ENCODE data around the gene SLC7A7.
"Not testable (repeated sequence)": the region's sequence is repeated elsewhere in the genome, so short reads cannot be mapped to it uniquely, and the experiment has no call there.

DNA sequence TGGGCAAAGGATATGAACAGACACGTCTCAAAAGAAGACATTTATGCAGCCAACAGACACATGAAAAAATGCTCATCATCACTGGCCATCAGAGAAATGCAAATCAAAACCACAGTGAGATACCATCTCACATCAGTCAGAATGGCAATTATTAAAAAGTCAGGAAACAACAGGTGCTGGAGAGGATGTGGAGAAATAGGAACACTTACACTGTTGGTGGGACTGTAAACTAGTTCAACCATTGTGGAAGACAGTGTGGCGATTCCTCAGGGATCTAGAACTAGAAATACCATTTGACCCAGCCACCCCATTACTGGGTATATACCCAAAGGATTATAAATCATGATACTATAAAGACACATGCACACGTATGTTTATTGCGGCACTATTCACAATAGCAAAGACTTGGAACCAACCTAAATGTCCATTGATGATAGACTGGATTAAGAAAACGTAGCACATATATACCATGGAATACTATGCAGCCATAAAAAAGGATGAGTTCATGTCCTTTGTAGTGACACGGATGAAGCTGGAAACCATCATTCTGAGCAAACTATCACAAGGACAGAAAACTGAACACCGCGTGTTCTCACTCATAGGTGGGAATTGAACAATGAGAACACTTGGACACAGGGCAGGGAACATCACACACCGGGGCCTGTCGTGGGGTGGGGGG lies 57.1 kb downstream of the SLC7A7 start:
- TF ChIP-seq, protein P1, sequence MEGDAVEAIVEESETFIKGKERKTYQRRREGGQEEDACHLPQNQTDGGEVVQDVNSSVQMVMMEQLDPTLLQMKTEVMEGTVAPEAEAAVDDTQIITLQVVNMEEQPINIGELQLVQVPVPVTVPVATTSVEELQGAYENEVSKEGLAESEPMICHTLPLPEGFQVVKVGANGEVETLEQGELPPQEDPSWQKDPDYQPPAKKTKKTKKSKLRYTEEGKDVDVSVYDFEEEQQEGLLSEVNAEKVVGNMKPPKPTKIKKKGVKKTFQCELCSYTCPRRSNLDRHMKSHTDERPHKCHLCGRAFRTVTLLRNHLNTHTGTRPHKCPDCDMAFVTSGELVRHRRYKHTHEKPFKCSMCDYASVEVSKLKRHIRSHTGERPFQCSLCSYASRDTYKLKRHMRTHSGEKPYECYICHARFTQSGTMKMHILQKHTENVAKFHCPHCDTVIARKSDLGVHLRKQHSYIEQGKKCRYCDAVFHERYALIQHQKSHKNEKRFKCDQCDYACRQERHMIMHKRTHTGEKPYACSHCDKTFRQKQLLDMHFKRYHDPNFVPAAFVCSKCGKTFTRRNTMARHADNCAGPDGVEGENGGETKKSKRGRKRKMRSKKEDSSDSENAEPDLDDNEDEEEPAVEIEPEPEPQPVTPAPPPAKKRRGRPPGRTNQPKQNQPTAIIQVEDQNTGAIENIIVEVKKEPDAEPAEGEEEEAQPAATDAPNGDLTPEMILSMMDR (IDR thresholded peaks at IDR 0.05 in 4 of 5, conservative IDR thresholded peaks at IDR 0.05 in 1 of 5), result not testable (repeated sequence)
- not testable (repeated sequence) for TF ChIP-seq POLR2A (IDR thresholded peaks at IDR 0.05)

All from gastrocnemius medialis (tissue), 4 donors.